Measurements from ENCODE around the gene CFAP97D1.

Gene CFAP97D1

DNA sequence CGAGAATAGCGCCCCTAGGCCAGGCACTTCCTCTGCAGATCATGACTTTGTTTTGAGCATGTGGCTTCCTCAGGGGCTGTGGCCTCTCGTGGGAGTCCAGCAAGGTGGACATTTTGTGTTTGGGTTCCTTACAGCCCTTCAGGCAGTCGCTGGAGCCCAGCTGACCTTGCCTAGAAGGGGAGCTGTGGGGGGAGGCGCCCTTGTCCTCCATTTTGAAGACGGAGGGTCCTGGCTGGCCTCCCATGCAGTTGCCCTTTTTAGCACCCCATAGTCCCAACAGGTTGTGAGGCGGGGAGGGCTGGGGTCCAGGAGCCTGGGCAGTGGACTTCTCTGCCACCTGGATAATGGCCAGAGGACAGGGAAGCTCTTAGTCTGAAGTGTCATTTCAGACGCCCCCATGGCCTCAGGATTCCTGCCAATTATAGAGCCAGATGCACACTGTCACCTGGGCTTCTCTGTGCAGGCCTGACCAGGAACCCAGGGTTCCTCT, 23.0 kb upstream of the CFAP97D1 start:
- no peak overlapping the region for H3K27ac ChIP-seq (replicated peaks)
- DNase-seq (ENCODE audit: low read depth in 1 of 2, low spot score in 1 of 2), result no peak
- peaks cover 41% of the 10 kb centered on the region for H3K27me3 ChIP-seq (ENCODE audit: insufficient read depth, poor library complexity, severe bottlenecking)
- no peak for TF ChIP-seq REST (IDR thresholded peaks at IDR 0.05; ENCODE audit: insufficient replicate concordance, low read depth)
- TF ChIP-seq POLR2AphosphoS5 (IDR thresholded peaks at IDR 0.05; ENCODE audit: low read depth), result no peak
- no peak for TF ChIP-seq GABPA (IDR thresholded peaks at IDR 0.05; ENCODE audit: low read depth)
- TF ChIP-seq CTCF (IDR thresholded peaks at IDR 0.05; ENCODE audit: insufficient read depth, low read length), result no peak
- TF ChIP-seq SPI1 (IDR thresholded peaks at IDR 0.05; ENCODE audit: borderline replicate concordance, low read depth), result no peak
- H3K4me3 ChIP-seq (replicated peaks; ENCODE audit: insufficient read depth, low read length), result no peak overlapping the region

DNA sequence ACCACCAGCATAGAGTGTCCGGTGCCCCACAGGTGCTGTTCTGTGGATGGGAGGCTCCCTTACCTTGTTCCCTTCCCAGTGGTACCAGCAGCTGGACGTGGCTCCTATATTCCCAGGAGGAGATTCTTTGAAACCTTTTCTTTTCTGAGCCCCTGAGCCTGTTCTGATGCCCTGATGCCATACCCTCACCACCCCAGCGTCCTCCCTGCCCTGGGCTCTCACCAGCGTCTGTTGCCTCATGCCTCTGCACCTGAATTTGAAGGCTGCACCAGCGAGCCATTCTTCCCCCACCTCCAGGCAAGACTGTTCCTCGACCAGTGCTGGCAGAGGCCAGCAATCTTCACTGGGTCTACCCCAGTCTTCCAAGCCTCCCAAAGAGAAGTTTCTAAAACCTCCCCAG, 22.1 kb upstream of the CFAP97D1 start:
- no peak for TF ChIP-seq POLR2AphosphoS5 (IDR thresholded peaks at IDR 0.05; ENCODE audit: low read depth)
- no peak for TF ChIP-seq CTCF (IDR thresholded peaks at IDR 0.05; ENCODE audit: insufficient read depth, low read length)
- TF ChIP-seq GABPA (IDR thresholded peaks at IDR 0.05; ENCODE audit: low read depth), result no peak
- TF ChIP-seq REST (IDR thresholded peaks at IDR 0.05; ENCODE audit: insufficient replicate concordance, low read depth), result no peak
- TF ChIP-seq SPI1 (IDR thresholded peaks at IDR 0.05; ENCODE audit: borderline replicate concordance, low read depth), result no peak
- no peak overlapping the region for H3K27ac ChIP-seq (replicated peaks)
- peaks cover 41% of the 10 kb centered on the region for H3K27me3 ChIP-seq (ENCODE audit: insufficient read depth, poor library complexity, severe bottlenecking)
- H3K4me3 ChIP-seq (replicated peaks; ENCODE audit: insufficient read depth, low read length), result no peak overlapping the region
- DNase-seq (ENCODE audit: low read depth in 1 of 2, low spot score in 1 of 2), result no peak

GRCh38 chr17:43758497-43759174, 21.6 kb upstream of the CFAP97D1 start, which contains the start of gene SOST:
SOST (minus strand) TSS chr17:43758791; CDS start chr17:43758741, 50 bp downstream.
- DNase-seq (ENCODE audit: low read depth in 1 of 2, low spot score in 1 of 2), result no peak
- no peak within 1 kb of the TSS for H3K27ac ChIP-seq (replicated peaks)
- TF ChIP-seq POLR2AphosphoS5 (IDR thresholded peaks at IDR 0.05; ENCODE audit: low read depth) (no peak), SPI1 (IDR thresholded peaks at IDR 0.05; ENCODE audit: borderline replicate concordance, low read depth) (no peak), REST (IDR thresholded peaks at IDR 0.05; ENCODE audit: insufficient replicate concordance, low read depth) (no peak), CTCF (IDR thresholded peaks at IDR 0.05; ENCODE audit: insufficient read depth, low read length) (no peak), GABPA (IDR thresholded peaks at IDR 0.05; ENCODE audit: low read depth) (no peak)
- H3K4me3 ChIP-seq (replicated peaks; ENCODE audit: insufficient read depth, low read length), result no peak within 1 kb of the TSS
- H3K27me3 ChIP-seq (ENCODE audit: insufficient read depth, poor library complexity, severe bottlenecking), result peaks cover 36% of the 10 kb centered on the region

All from HL-60 (cell line).